ENCODE results near the gene CAMTA2. TPM values are rescaled to one million over a fixed set of nuclear protein-coding genes. Genes with fewer than 3 reads are reported as not detected.
A peak's percentile ranks its signal among the peaks of the same experiment; 100 is the strongest.

The CAMTA2 gene
- total RNA-seq, 2 donors from 2014 or later: 66.9 to 103 TPM

GRCh38 chr17:4949321-4950074 is 38.0 kb downstream of the CAMTA2 start:
- H3K27me3 Mint-ChIP-seq: no peaks in the 10 kb centered on the region
- peak overlapping the region; percentile 97 for H3K27ac Mint-ChIP-seq
- H3K36me3 Mint-ChIP-seq (ENCODE audit: low read depth): peaks cover 39% of the 10 kb centered on the region
- ATAC-seq (replicated peaks): peak; percentile 45
- H3K9me3 Mint-ChIP-seq: no peaks in the 10 kb centered on the region
- H3K4me3 Mint-ChIP-seq: peak overlapping the region; percentile 91
- H3K4me1 Mint-ChIP-seq: peaks cover 21% of the 10 kb centered on the region

GRCh38 chr17:4948931-4949320 is 38.5 kb downstream of the CAMTA2 start:
- peak overlapping the region; percentile 97 for H3K27ac Mint-ChIP-seq
- H3K27me3 Mint-ChIP-seq: no peaks in the 10 kb centered on the region
- peak; percentile 46 for ATAC-seq (replicated peaks)
- H3K36me3 Mint-ChIP-seq (ENCODE audit: low read depth): peaks cover 45% of the 10 kb centered on the region
- peaks cover 27% of the 10 kb centered on the region for H3K4me1 Mint-ChIP-seq
- H3K4me3 Mint-ChIP-seq: peak overlapping the region; percentile 91
- H3K9me3 Mint-ChIP-seq: no peaks in the 10 kb centered on the region

GRCh38 chr17:4948166-4948930 is 39.1 kb downstream of the CAMTA2 start, which contains the start of gene PFN1:
Gene PFN1 (minus strand): TSS chr17:4948530. CDS start chr17:4948394, 136 bp downstream.
- Mint-ChIP-seq H3K27ac (peak within 1 kb of the TSS; percentile 97), H3K9me3 (no peaks in the 10 kb centered on the region), H3K4me3 (peak within 1 kb of the TSS; percentile 91), H3K4me1 (peaks cover 30% of the 10 kb centered on the region), H3K36me3 (ENCODE audit: low read depth) (peaks cover 51% of the 10 kb centered on the region), H3K27me3 (no peaks in the 10 kb centered on the region)
- peak; percentile 38 for ATAC-seq (replicated peaks)

GRCh38 chr17:4947411-4948165 is 39.9 kb downstream of the CAMTA2 start:
- H3K4me1 Mint-ChIP-seq: peaks cover 37% of the 10 kb centered on the region
- H3K27me3 Mint-ChIP-seq: no peaks in the 10 kb centered on the region
- peaks cover 58% of the 10 kb centered on the region for H3K36me3 Mint-ChIP-seq (ENCODE audit: low read depth)
- ATAC-seq (replicated peaks): peak; percentile 18
- peak overlapping the region; percentile 91 for H3K4me3 Mint-ChIP-seq
- H3K9me3 Mint-ChIP-seq: no peaks in the 10 kb centered on the region
- H3K27ac Mint-ChIP-seq: peak overlapping the region; percentile 94

- peak overlapping the region; percentile 94 for H3K27ac Mint-ChIP-seq
- ATAC-seq (replicated peaks): no peak
- H3K9me3 Mint-ChIP-seq: no peaks in the 10 kb centered on the region
- peaks cover 64% of the 10 kb centered on the region for H3K36me3 Mint-ChIP-seq (ENCODE audit: low read depth)
- peak overlapping the region; percentile 91 for H3K4me3 Mint-ChIP-seq
- H3K4me1 Mint-ChIP-seq: peaks cover 38% of the 10 kb centered on the region
- no peaks in the 10 kb centered on the region for H3K27me3 Mint-ChIP-seq
These were observed 40.5 kb downstream of the CAMTA2 start for GRCh38 chr17:4947010-4947410.

GRCh38 chr17:4946312-4946976 is 41.0 kb downstream of the CAMTA2 start:
- Mint-ChIP-seq H3K27me3 (no peaks in the 10 kb centered on the region), H3K9me3 (no peaks in the 10 kb centered on the region), H3K27ac (peak overlapping the region; percentile 94), H3K4me3 (peak overlapping the region; percentile 91), H3K4me1 (peaks cover 44% of the 10 kb centered on the region), H3K36me3 (ENCODE audit: low read depth) (peaks cover 70% of the 10 kb centered on the region)
- no peak for ATAC-seq (replicated peaks)

- peaks cover 45% of the 10 kb centered on the region for H3K4me1 Mint-ChIP-seq
- ATAC-seq (replicated peaks): no peak
- H3K4me3 Mint-ChIP-seq: peak overlapping the region; percentile 91
- H3K27ac Mint-ChIP-seq: peak overlapping the region; percentile 94
- no peaks in the 10 kb centered on the region for H3K27me3 Mint-ChIP-seq
- H3K9me3 Mint-ChIP-seq: no peaks in the 10 kb centered on the region
- H3K36me3 Mint-ChIP-seq (ENCODE audit: low read depth): peaks cover 75% of the 10 kb centered on the region
These were observed 41.6 kb downstream of the CAMTA2 start for GRCh38 chr17:4945944-4946280.

- Mint-ChIP-seq H3K4me1 (peaks cover 40% of the 10 kb centered on the region), H3K4me3 (peak overlapping the region; percentile 91), H3K27ac (peak overlapping the region; percentile 94), H3K36me3 (ENCODE audit: low read depth) (peaks cover 81% of the 10 kb centered on the region), H3K9me3 (no peaks in the 10 kb centered on the region), H3K27me3 (no peaks in the 10 kb centered on the region)
- peak; percentile 59 for ATAC-seq (replicated peaks)
These were observed 42.1 kb downstream of the CAMTA2 start for GRCh38 chr17:4945176-4945943.

GRCh38 chr17:4944554-4945175 is 42.8 kb downstream of the CAMTA2 start:
- Mint-ChIP-seq H3K4me3 (peak overlapping the region; percentile 91), H3K4me1 (peaks cover 40% of the 10 kb centered on the region), H3K36me3 (ENCODE audit: low read depth) (peaks cover 88% of the 10 kb centered on the region), H3K27ac (peak overlapping the region; percentile 94), H3K9me3 (no peaks in the 10 kb centered on the region), H3K27me3 (no peaks in the 10 kb centered on the region)
- no peak for ATAC-seq (replicated peaks)

GRCh38 chr17:4944163-4944553 is 43.3 kb downstream of the CAMTA2 start:
- H3K27me3 Mint-ChIP-seq: no peaks in the 10 kb centered on the region
- peak overlapping the region; percentile 94 for H3K27ac Mint-ChIP-seq
- peak; percentile 22 for ATAC-seq (replicated peaks)
- no peaks in the 10 kb centered on the region for H3K9me3 Mint-ChIP-seq
- H3K4me1 Mint-ChIP-seq: peaks cover 40% of the 10 kb centered on the region
- H3K36me3 Mint-ChIP-seq (ENCODE audit: low read depth): peaks cover 90% of the 10 kb centered on the region
- H3K4me3 Mint-ChIP-seq: peak overlapping the region; percentile 91

- H3K9me3 Mint-ChIP-seq: no peaks in the 10 kb centered on the region
- H3K4me3 Mint-ChIP-seq: peak overlapping the region; percentile 91
- peaks cover 46% of the 10 kb centered on the region for H3K4me1 Mint-ChIP-seq
- peaks cover 95% of the 10 kb centered on the region for H3K36me3 Mint-ChIP-seq (ENCODE audit: low read depth)
- H3K27ac Mint-ChIP-seq: peak overlapping the region; percentile 93
- no peak for ATAC-seq (replicated peaks)
- H3K27me3 Mint-ChIP-seq: no peaks in the 10 kb centered on the region
These were observed 44.5 kb downstream of the CAMTA2 start for GRCh38 chr17:4942760-4943508.

- ATAC-seq (replicated peaks): no peak
- Mint-ChIP-seq H3K9me3 (no peaks in the 10 kb centered on the region), H3K27ac (peak overlapping the region; percentile 93), H3K36me3 (ENCODE audit: low read depth) (peaks cover 94% of the 10 kb centered on the region), H3K27me3 (no peaks in the 10 kb centered on the region), H3K4me1 (peaks cover 47% of the 10 kb centered on the region), H3K4me3 (peak overlapping the region; percentile 91)
These were observed 46.2 kb downstream of the CAMTA2 start for GRCh38 chr17:4941319-4941610.
